Measurements from ENCODE around the gene MEIS3. TPM values are rescaled to one million over a fixed set of nuclear protein-coding genes. Genes with fewer than 3 reads are reported as not detected.

MEIS3 gene
- total and polyA plus RNA-seq, 9 donors, result 7.2 to 30.6 (median 18.6) TPM

DNA sequence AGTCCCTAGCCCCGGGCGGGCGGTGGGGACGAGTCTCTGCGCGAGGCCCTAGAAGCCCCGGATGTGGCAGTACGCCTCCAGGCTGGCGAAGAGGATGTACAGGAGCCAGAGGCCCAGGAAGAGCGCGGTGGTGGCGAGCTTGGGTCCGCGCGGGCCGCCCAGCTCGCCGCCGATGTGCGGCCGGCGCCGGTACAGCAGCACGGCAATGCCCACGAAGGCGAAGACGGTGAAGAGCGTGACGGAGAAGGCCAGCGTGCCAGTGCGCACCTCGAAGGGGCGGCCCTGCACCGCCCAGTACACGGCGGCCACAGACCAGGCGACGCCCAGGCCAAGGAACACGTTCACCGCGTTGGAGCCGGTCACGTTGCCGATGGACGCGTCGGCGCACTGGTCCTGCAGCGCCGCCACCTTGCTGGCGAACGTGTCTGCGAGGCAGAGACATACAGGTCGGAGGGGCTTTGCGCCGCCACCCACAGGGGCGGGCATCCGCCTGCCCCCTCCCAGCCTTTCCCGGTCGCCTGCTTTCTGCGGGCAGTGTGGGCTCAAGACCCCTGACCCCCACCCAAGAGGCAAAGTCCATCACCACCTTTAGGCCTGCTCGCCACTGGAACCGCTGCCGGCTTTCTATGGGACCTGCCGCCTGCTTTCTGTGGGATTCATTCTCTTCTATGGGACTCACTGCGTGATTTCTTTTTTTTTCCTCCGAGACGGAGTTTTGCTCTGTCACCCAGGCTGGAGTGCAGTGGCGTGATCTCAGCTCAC, 10.9 kb upstream of the MEIS3 start:
- 4 to 7% (median 6%) methylated on average over 66 to 69 of the region's 69 CpGs for WGBS, 3 donors
- Histone ChIP-seq H3K4me1 (ENCODE audit: insufficient read depth) (peaks cover 10% of the 10 kb centered on the region), H3K27me3 (no peaks in the 10 kb centered on the region), H3K9me3 (no peaks in the 10 kb centered on the region), H3K27ac (no peak overlapping the region), H3K4me3 (no peak overlapping the region), H3K36me3 (no peaks in the 10 kb centered on the region)
- intact Hi-C loops (cut with DNase I), result loop anchor here in 1 of 4 donors (10.0 kb wide), 1 partner anchor 85 kb away; the partner anchor contains the start of gene NAPA
- DNase-seq, result no peak
- TF ChIP-seq, protein P1, sequence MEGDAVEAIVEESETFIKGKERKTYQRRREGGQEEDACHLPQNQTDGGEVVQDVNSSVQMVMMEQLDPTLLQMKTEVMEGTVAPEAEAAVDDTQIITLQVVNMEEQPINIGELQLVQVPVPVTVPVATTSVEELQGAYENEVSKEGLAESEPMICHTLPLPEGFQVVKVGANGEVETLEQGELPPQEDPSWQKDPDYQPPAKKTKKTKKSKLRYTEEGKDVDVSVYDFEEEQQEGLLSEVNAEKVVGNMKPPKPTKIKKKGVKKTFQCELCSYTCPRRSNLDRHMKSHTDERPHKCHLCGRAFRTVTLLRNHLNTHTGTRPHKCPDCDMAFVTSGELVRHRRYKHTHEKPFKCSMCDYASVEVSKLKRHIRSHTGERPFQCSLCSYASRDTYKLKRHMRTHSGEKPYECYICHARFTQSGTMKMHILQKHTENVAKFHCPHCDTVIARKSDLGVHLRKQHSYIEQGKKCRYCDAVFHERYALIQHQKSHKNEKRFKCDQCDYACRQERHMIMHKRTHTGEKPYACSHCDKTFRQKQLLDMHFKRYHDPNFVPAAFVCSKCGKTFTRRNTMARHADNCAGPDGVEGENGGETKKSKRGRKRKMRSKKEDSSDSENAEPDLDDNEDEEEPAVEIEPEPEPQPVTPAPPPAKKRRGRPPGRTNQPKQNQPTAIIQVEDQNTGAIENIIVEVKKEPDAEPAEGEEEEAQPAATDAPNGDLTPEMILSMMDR (IDR thresholded peaks at IDR 0.05), result peak in 1 of 3 donors; percentile 20
- no peak for TF ChIP-seq POLR2A (IDR thresholded peaks at IDR 0.05)

DNA sequence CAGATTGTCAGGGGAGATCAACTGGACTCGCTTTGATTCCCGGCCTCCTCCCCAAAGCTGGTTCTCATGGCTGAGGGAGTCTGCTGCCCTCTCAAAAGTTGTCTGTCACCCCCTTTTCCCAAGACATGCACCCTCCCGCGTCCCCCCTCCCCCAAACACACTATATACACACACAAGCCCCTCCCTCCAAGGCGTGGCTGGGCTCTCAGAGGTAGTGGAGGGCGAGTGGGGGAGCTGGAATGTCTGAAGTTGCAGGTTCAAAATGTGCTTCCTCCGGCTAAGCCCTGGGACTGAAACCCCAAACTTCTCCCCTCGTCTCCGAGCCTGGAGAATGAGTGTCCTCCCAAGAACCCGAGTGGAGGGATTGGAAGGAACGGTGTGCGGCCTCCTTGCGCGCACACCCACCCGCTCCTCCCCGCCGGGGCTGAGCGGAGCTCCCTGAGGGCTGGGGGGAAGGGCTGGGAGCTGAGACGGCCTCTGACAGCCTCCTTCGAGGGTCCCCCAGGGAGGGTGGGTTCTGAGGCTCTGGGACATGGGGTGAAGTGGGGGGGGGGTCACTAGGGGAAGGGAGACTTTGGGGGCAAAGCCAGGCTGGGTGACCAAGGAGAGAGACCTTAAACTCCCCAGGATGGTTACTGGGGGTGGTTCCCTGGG, 9.9 kb upstream of the MEIS3 start:
- intact Hi-C loops (cut with DNase I), result loop anchor here in 2 of 4 donors (10.0 kb wide), 1 partner anchor 134 kb away; no protein-coding TSS in a partner anchor

DNA sequence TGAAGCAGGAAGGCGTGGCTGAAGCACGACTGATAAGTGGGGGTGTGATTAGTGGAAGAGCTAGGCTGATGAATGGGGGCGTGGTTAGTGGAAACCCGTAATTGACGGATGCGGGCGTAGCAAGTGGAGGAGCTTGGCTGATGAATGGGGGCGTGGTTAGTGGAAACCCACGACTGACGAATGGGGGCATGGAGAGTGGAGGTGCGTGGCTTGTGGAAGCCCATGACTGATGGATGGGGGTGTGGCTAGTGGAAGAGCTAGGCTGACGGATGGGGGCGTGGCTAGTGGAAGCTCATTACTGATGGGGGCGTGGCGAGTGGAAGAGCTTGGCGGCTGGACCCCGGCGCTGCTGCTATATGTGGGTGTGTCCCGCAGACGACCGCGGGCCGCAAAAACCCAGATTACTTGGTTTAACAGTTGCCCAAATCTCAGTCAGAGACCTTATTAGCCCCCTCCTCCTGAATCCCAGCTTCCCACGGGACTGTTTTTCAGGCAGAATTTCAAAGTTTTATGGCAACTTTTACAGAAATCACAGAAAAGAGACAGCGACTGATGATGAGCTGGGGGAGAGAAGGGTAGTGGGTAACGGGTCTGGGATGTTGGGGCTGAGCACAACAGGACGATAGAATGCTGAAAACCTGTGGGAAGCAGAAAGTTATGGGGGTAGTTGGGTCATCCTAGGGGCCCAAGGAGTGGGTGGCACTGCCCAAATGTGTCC, 9.0 kb upstream of the MEIS3 start:
- no peaks in the 10 kb centered on the region for H3K9me3 ChIP-seq
- intact Hi-C loops (cut with DNase I), result loop anchor here in 2 of 4 donors (10.0 kb wide), 1 partner anchor 134 kb away; no protein-coding TSS in a partner anchor
- H3K4me1 ChIP-seq (ENCODE audit: insufficient read depth), result peaks cover 10% of the 10 kb centered on the region
- no peaks in the 10 kb centered on the region for H3K27me3 ChIP-seq
- no peak overlapping the region for H3K27ac ChIP-seq
- no peak overlapping the region for H3K4me3 ChIP-seq
- DNase-seq, result peak; percentile 72 to 93 (median 86)
- TF ChIP-seq, protein P1 (IDR thresholded peaks at IDR 0.05), result no peak
- no peak for TF ChIP-seq POLR2A (IDR thresholded peaks at IDR 0.05)
- no peak for TF ChIP-seq EP300 (IDR thresholded peaks at IDR 0.05)
- no peaks in the 10 kb centered on the region for H3K36me3 ChIP-seq
- WGBS, 3 donors, result 0 to 2% (median 1%) methylated on average over 27 of the region's 27 CpGs

More for the DNA sequence above, 9.9 kb upstream of the MEIS3 start:
- H3K4me1 ChIP-seq (ENCODE audit: insufficient read depth), result peaks cover 10% of the 10 kb centered on the region
- H3K4me3 ChIP-seq, result no peak overlapping the region
- no peaks in the 10 kb centered on the region for H3K36me3 ChIP-seq
- H3K9me3 ChIP-seq, result no peaks in the 10 kb centered on the region
- no peak for DNase-seq
- no peaks in the 10 kb centered on the region for H3K27me3 ChIP-seq
- TF ChIP-seq, protein P1 (IDR thresholded peaks at IDR 0.05), result no peak
- no peak for TF ChIP-seq EP300 (IDR thresholded peaks at IDR 0.05)
- TF ChIP-seq POLR2A (IDR thresholded peaks at IDR 0.05), result no peak
- no peak overlapping the region for H3K27ac ChIP-seq
- 24 to 27% (median 25%) methylated on average over 19 to 20 of the region's 20 CpGs for whole genome bisulfite sequencing, 3 donors

Data from ovary (tissue), 9 donors.